ENCODE results near the gene MAPK12. TPM values are rescaled to one million over a fixed set of nuclear protein-coding genes. Genes with fewer than 3 reads are reported as not detected.

The MAPK12 gene
- total and polyA plus RNA-seq, 2 donors (not counting 3 experiments of a cell fraction or from before 2014, with no cell fraction given) = 72.3 to 86.8 TPM

GRCh38 chr22:50283821-50284220 is 22.3 kb upstream of the MAPK12 start:
- TF ChIP-seq POLR2A (IDR thresholded peaks at IDR 0.05; ENCODE audit: low read depth, low read length) (no peak), MAX (IDR thresholded peaks at IDR 0.05; ENCODE audit: insufficient read depth, insufficient read length) (no peak), FOS (IDR thresholded peaks at IDR 0.05; ENCODE audit: borderline replicate concordance, insufficient read depth, low read length) (no peak), JUN (IDR thresholded peaks at IDR 0.05; ENCODE audit: borderline replicate concordance, insufficient read depth, insufficient read length, low read depth) (no peak), MYC (IDR thresholded peaks at IDR 0.05; ENCODE audit: low read depth, low read length) (no peak), GATA2 (IDR thresholded peaks at IDR 0.05; ENCODE audit: insufficient read depth, insufficient read length, low read depth, low read length) (no peak), POLR2AphosphoS5 (IDR thresholded peaks at IDR 0.05; ENCODE audit: insufficient read depth, low read depth, low read length) (no peak), EZH2 (IDR thresholded peaks at IDR 0.05; ENCODE audit: borderline replicate concordance, low read depth, low read length, severe bottlenecking) (no peak), CTCF (IDR thresholded peaks at IDR 0.05; ENCODE audit: extremely low read depth in 1 of 2, insufficient read depth in 1 of 2, low read depth in 1 of 2, low read length in 2 of 2) (no peak)
- Histone ChIP-seq H3K36me3 (ENCODE audit: control insufficient read depth in 2 of 2, extremely low read depth in 1 of 2, insufficient read depth in 2 of 2, low read length in 2 of 2) (peaks cover 34 to 76% of the 10 kb centered on the region in 2 experiments), H3K27me3 (ENCODE audit: control insufficient read depth in 2 of 2, insufficient read depth in 2 of 2, low read length in 2 of 2) (no peaks in the 10 kb centered on the region), H3K4me1 (ENCODE audit: control insufficient read depth, extremely low read depth, insufficient read depth, low read length) (peaks cover 2% of the 10 kb centered on the region), H2AFZ (ENCODE audit: low read depth, low read length) (no peak overlapping the region), H3K9me1 (replicated peaks; ENCODE audit: control insufficient read depth, extremely low read depth, insufficient read depth, low read length) (no peaks in the 10 kb centered on the region), H3K4me3 (replicated peaks in 1 of 3; ENCODE audit: insufficient read depth in 1 of 3, low read depth in 1 of 3, low read length in 3 of 3) (no peak overlapping the region), H3K27ac (ENCODE audit: insufficient read depth, low read depth, low read length) (no peak overlapping the region), H4K20me1 (replicated peaks; ENCODE audit: control insufficient read depth, extremely low read depth, insufficient read depth, low read length) (no peaks in the 10 kb centered on the region), H3K9me3 (replicated peaks; ENCODE audit: control insufficient read depth, insufficient read depth, low read length) (no peaks in the 10 kb centered on the region), H3K4me2 (ENCODE audit: insufficient read depth, low read length) (no peak overlapping the region), H3K9ac (replicated peaks; ENCODE audit: extremely low read depth, insufficient read depth, low read length) (no peak overlapping the region), H3K79me2 (ENCODE audit: control insufficient read depth, insufficient read depth, low read length) (peaks cover 2% of the 10 kb centered on the region)
- FAIRE-seq (no peak), DNase-seq (ENCODE audit: low read depth, low spot score) (no peak)
- CTCF ChIA-PET = no interaction called here
- BruUV-seq (replicated peaks) = no TSS peak
- intact Hi-C loops (cut with micrococcal nuclease) = no loop called here
- dilution Hi-C loops (cut with MboI; ENCODE audit: extremely low pct_ligation_motif_present, low sequenced_read_pairs) = no loop called here
- POLR2A ChIA-PET = no interaction called here

Measured in endothelial cell of umbilical vein (primary cell).